Smooth muscle cell (in vitro differentiated cells): ENCODE data around the gene CYP4B1. TPM values are rescaled to one million over a fixed set of nuclear protein-coding genes. Genes with fewer than 3 reads are reported as not detected.

Source experiments
- DNase-seq: peaks from one replicate; lab custom pipeline; 2025; ENCODE audit not compliant: unreplicated experiment; lab: John Stamatoyannopoulos, UW
- H2AFZ ChIP-seq: fragments of 200-600 bp; sonication (generic); 2 replicates; pipeline ENCODE4 v1.6.0; 2016; ENCODE audit warnings: antibody characterized with exemption, low read depth, mild to moderate bottlenecking
- H3F3A ChIP-seq: fragments of 200-600 bp; sonication (generic); 2 replicates; pipeline ENCODE4 v1.6.0; 2017; ENCODE audit warnings: antibody characterized with exemption, low read depth
- H3K27ac ChIP-seq: fragments of 200-600 bp; sonication (generic); 2 replicates; pipeline ENCODE4 v1.5.1; 2016; ENCODE audit warnings: low read depth, mild to moderate bottlenecking
- H3K27me3 ChIP-seq: fragments of 200-600 bp; sonication (generic); 2 replicates; pipeline ENCODE4 v1.6.1; 2016; ENCODE audit warnings: low read depth, mild to moderate bottlenecking
- H3K36me3 ChIP-seq: fragments of 200-600 bp; sonication (generic); 2 replicates; pipeline ENCODE4 v1.5.1; 2016; ENCODE audit warnings: low read depth
- H3K4me1 ChIP-seq: fragments of 200-600 bp; sonication (generic); 2 replicates; pipeline ENCODE4 v1.5.1; 2016; ENCODE audit warnings: low read depth
- H3K4me2 ChIP-seq: fragments of 200-600 bp; sonication (generic); 2 replicates; pipeline ENCODE4 v1.6.0; 2016; ENCODE audit warnings: mild to moderate bottlenecking
- H3K4me3 ChIP-seq: fragments of 200-600 bp; sonication (generic); 2 replicates; pipeline ENCODE4 v1.5.1; 2016; ENCODE audit warnings: mild to moderate bottlenecking
- H3K79me2 ChIP-seq: fragments of 200-600 bp; sonication (generic); 2 replicates; pipeline ENCODE4 v1.6.0; 2016; ENCODE audit warnings: low read depth, mild to moderate bottlenecking
- H3K9ac ChIP-seq: fragments of 200-600 bp; sonication (generic); 2 replicates; pipeline ENCODE4 v1.6.0; 2016; ENCODE audit warnings: low read depth
- H3K9me3 ChIP-seq: fragments of 200-600 bp; sonication (generic); replicated peaks from 2 replicates; pipeline ENCODE4 v1.5.1; 2016; ENCODE audit warnings: low read depth
- H4K20me1 ChIP-seq: fragments of 200-600 bp; sonication (generic); 2 replicates; pipeline ENCODE4 v1.6.0; 2016; ENCODE audit warnings: low read depth
- CTCF ChIP-seq: fragments of 200-600 bp; sonication (generic); IDR thresholded peaks from 2 replicates; pipeline ENCODE4 v1.5.1; 2017; ENCODE audit warnings: borderline replicate concordance, mild to moderate bottlenecking, antibody characterized with exemption; ENCODE audit not compliant: insufficient read depth, poor library complexity, severe bottlenecking
- WGBS: methylation state at CpG from one replicate; pipeline ENCODE4 v1.1.7; 2016; ENCODE audit warnings: low lambda C conversion rate; 5-methylcytosine and 5-hydroxymethylcytosine counted together
- polyA plus RNA-seq: library from polyadenylated mRNA; unstranded; fragments of >200 nt; fragmentation: Nextera tagmentation; extraction: Ambion mirVana; gene quantifications from 2 replicates; pipeline ENCODE4 v1.2.1, GENCODE V29; 2016
- total RNA-seq: library from RNA; depleted of rRNA; stranded (reverse); fragments of >200 nt; gene quantifications from 2 replicates; pipeline ENCODE4 v1.2.3, GENCODE V29; 2014

The CYP4B1 gene
- total and polyA plus RNA-seq, 2 experiments from 2014 or later: not detected

GRCh38 chr1:46768445-46768844 lies 30.4 kb upstream of the CYP4B1 start:
- Histone ChIP-seq H3K4me2 (no peak overlapping the region), H4K20me1 (no peaks in the 10 kb centered on the region), H3K9ac (no peak overlapping the region), H3K36me3 (no peaks in the 10 kb centered on the region), H3K27ac (no peak overlapping the region), H3K9me3 (peaks cover 9% of the 10 kb centered on the region), H3K79me2 (no peaks in the 10 kb centered on the region), H3K27me3 (no peaks in the 10 kb centered on the region), H3K4me3 (no peak overlapping the region), H3K4me1 (no peaks in the 10 kb centered on the region), H3F3A (no peaks in the 10 kb centered on the region), H2AFZ (no peak overlapping the region)
- no peak for DNase-seq
- WGBS: 92% methylated on average over 5 of the region's 5 CpGs
- no peak for TF ChIP-seq CTCF

- Histone ChIP-seq H3F3A (no peaks in the 10 kb centered on the region), H3K9ac (no peak overlapping the region), H3K79me2 (no peaks in the 10 kb centered on the region), H2AFZ (no peak overlapping the region), H4K20me1 (no peaks in the 10 kb centered on the region), H3K4me2 (no peak overlapping the region), H3K9me3 (peaks cover 10% of the 10 kb centered on the region), H3K36me3 (no peaks in the 10 kb centered on the region), H3K4me1 (no peaks in the 10 kb centered on the region), H3K27me3 (no peaks in the 10 kb centered on the region), H3K4me3 (no peak overlapping the region), H3K27ac (no peak overlapping the region)
- no peak for DNase-seq
- TF ChIP-seq CTCF: no peak
Observed at GRCh38 chr1:46769028-46769740, 29.7 kb upstream of the CYP4B1 start.

- Histone ChIP-seq H3K9me3 (peaks cover 16% of the 10 kb centered on the region), H3K4me3 (no peak overlapping the region), H3K4me1 (no peaks in the 10 kb centered on the region), H3K27me3 (no peaks in the 10 kb centered on the region), H3K4me2 (no peak overlapping the region), H3K79me2 (no peaks in the 10 kb centered on the region), H3K27ac (no peak overlapping the region), H3K9ac (no peak overlapping the region), H3F3A (no peaks in the 10 kb centered on the region), H2AFZ (no peak overlapping the region), H4K20me1 (no peaks in the 10 kb centered on the region), H3K36me3 (no peaks in the 10 kb centered on the region)
- DNase-seq: no peak
- TF ChIP-seq CTCF: no peak
- 73% methylated on average over 3 of the region's 3 CpGs for WGBS
Observed at GRCh38 chr1:46770541-46770940, 28.3 kb upstream of the CYP4B1 start.

GRCh38 chr1:46772571-46772970 lies 26.3 kb upstream of the CYP4B1 start:
- Histone ChIP-seq H3K4me2 (no peak overlapping the region), H3K27me3 (no peaks in the 10 kb centered on the region), H3K4me3 (no peak overlapping the region), H4K20me1 (no peaks in the 10 kb centered on the region), H3K9me3 (peaks cover 16% of the 10 kb centered on the region), H3F3A (no peaks in the 10 kb centered on the region), H2AFZ (no peak overlapping the region), H3K36me3 (no peaks in the 10 kb centered on the region), H3K27ac (no peak overlapping the region), H3K79me2 (no peaks in the 10 kb centered on the region), H3K4me1 (no peaks in the 10 kb centered on the region), H3K9ac (no peak overlapping the region)
- no peak for DNase-seq
- no peak for TF ChIP-seq CTCF
- WGBS: 45% methylated on average over 1 of the region's 1 CpG
